Measurements from ENCODE around the gene KCTD7.
"Not testable (repeated sequence)": the region's sequence is repeated elsewhere in the genome, so short reads cannot be mapped to it uniquely, and the experiment has no call there.

Gene KCTD7

GRCh38 chr7:66617295-66617694 lies 11.4 kb upstream of the KCTD7 start:
- DNase-seq: no peak

DNA sequence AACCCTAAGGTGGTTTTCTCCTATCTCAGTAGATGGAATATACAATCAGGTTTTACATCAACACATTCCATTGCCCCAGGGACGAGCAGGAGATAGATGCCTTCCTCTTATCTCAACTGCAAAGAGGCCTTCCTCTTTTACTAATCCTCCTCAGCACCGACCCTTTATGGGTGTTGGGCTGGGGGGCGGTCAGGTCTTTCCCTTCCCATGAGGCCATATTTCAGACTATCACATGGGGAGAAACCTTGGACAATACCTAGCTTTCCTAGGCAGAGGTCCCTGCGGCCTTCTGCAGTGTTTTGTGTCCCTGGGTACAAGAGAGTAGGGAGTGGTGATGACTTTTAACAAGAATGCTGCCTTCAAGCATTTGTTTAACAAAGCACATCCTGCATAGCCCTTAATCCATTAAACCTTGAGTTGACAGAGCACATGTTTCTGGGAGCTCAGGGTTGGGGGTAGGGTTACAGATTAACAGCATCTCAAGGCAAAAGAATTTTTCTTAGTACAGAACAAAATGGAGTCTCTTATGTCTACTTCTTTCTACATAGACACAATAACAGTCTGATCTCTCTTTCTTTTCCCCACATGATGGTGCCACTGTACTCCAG lies 9.2 kb upstream of the KCTD7 start:
- DNase-seq: not testable (repeated sequence)

DNA sequence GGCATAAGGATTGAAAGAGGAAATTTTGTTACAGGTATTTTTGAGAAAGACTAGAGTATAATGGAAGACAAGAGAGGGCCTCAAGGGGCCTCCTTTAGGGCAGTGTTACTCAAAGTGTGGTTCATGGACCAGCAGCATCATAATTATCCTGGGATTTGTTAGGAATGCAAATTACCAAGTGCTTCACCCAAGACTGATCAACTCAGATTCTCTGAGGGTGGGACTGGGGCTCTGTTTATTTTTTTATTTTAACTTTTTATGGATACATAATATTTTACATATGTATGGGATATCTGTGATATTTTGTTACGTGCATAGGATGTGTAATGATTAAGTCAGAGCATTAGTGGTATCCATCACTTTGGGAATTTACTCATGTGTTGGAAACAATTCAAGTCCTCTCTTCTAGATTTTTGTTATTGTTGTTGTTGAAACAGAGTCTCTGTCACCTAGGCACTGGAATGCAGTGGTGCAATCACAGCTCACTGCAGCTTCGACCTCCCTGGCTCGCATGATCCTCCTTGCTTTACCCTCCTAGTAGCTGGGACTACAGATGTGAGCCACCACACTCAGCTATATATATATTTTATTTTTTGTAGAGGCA lies 2.2 kb upstream of the KCTD7 start:
- no peak for DNase-seq

GRCh38 chr7:66627151-66627681 lies 1.5 kb upstream of the KCTD7 start:
- DNase-seq: no peak

GRCh38 chr7:66627881-66628360 lies 760 bp upstream of the KCTD7 start:
- no peak for DNase-seq

DNA sequence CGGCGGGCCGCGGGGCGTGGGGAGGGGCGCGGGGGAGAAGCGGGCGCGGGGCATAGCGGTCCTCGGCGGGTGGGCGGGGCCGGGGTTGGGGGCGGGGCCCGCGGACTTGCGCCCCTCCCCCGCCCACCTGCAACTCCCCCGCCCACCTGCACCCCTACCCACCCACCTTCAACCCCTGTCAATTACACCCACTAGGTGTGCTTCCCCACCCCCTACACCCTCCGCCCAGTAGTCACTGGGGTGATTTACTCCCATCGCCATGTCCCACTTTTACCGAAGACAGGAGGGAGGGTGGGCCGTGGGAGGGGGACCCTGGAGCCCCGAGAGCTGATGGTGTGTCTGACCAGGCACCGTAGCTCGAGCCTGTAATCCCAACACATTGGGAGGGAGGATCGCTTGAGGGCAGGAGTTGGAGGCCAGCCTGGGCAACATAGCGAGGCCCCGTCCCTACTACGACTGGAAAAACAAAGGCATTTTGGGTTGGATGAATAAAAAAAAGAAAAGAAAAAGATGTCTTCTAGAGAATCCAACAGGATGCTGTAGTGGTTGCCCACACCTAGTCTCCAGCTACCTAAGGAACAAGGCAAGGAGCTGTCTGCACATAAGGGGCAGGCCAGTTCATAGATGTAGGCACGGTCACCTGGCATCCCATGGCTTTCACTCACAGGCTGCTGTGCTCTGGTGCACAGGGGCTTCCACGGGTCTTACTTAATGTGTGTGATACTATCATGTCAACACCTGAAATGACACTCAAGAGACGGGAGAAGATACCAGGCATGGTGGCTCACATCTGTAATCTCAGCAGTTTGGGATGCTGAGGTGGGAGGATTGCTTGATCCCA lies 761 bp downstream of the KCTD7 start:
- DNase-seq: no peak

DNA sequence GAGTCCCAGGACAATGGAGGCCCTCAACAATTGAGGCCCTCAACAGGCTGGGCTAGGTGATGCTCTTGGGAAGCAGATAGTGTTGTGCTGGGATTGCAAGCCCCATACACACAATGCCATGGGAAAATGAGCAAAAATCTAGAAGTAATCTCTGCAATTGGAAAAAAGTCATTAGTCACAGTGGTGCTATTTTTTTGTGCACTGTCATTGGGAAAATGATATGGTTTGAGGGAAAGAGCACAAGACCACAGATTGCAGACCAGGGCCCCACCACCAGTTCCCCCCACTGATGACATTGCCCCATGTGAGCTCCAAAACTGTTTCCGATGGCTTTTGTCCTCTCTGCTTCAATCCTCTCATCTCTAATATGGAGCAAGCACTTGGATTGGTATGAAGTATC lies 1.9 kb downstream of the KCTD7 start:
- DNase-seq: no peak

DNA sequence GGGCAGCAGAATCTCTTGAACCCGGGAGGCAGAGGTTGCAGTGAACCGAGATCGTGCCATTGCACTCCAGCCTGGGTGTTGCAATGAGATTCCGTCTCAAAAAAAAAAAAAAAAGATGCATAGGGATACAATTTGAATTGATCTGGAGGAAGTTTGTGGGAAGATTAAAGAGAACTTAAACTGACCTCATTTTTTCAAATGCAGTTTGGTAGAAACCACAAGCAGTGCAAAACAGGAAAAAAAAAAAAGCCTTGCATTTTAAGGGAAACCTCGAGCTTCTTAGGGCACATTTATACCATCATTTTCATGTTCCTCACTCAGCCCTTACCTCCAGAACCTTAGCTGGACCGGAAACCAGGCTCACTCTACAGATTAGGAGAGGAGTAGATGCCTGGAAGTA lies 2.8 kb downstream of the KCTD7 start:
- DNase-seq: no peak

DNA sequence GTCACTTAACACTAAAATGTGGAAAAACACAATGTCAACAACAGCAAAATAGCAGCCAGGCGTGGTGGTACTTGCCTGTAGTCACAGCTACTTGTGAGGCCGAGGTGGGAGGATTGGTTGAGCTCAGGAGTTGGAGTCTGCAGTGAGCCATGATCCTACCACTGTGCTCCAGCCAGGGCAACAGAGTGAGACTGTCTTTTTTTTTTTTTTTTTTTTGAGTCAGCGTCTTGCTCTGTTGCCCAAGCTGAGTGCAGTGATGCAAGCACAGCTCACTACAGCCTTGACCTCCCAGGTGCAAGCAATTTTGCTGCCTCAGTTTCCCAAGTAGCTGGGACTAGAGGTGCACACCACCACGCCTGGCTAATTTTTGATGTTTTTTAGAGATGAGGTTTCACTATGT lies 6.1 kb downstream of the KCTD7 start:
- DNase-seq: no peak

- not testable (repeated sequence) for DNase-seq
Measured at GRCh38 chr7:66635322-66635981, 6.8 kb downstream of the KCTD7 start.

- DNase-seq: not testable (repeated sequence)
Measured at GRCh38 chr7:66635982-66636546, 7.4 kb downstream of the KCTD7 start.

GRCh38 chr7:66638309-66639099 lies 9.8 kb downstream of the KCTD7 start:
- no peak for DNase-seq

GRCh38 chr7:66639773-66640172 lies 11.1 kb downstream of the KCTD7 start:
- DNase-seq: no peak

DNA sequence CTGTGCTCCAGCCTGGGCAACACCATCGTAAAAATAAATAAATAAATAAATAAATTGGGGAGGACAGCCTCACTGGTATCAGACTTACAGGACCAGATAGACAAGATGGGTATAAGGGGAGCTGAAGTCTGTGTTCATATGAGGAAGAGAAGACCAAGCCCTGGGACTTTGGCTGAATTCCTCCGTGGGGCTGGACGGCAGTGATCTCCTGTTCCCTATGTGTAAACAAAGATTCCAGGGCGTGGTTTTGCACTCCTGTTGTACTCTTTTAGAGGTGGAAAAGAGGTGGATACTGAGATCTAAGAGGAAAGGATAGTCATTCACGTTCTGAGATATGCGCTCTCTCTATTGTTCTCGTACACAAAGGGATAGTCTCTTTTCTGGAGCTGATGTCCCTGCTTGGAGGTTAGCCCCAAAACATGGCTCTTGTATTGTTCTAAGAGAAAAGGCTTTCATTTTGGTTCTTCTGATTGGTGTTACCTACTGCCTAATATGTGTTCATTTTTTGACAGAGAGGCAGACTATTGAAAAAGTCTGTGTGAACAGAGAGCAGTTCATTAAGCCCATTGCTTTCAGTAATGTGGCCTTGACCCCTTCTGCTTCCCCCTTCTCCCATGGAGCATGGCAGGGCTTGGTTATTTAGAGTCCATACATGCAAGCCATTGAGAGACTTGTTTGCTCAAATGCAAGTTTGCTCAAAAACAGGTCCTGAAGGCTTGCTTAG lies 12.3 kb downstream of the KCTD7 start:
- DNase-seq: no peak

- DNase-seq: no peak
Measured at GRCh38 chr7:66641526-66641871, 12.8 kb downstream of the KCTD7 start.

DNA sequence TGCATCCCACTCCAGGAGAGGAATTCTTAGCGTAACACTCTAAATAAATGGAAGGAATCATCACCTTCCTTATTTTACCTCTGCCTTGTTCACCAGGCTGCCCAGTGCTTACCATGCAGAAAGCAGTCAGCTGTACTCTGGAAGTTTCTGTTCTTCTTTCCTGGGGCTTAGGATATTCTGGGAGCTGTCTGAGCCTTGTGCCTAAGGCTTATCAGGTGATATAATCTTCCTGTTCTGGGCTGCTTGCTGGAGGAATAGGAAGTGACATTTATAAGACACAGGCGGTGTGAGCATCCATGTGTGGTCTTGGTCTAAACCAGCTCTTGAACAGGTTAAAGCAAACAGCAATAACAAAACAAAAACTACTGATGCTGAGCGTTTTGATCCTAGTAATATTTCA lies 13.5 kb downstream of the KCTD7 start:
- DNase-seq: no peak

GRCh38 chr7:66642932-66643331 lies 14.3 kb downstream of the KCTD7 start:
- DNase-seq: no peak

DNA sequence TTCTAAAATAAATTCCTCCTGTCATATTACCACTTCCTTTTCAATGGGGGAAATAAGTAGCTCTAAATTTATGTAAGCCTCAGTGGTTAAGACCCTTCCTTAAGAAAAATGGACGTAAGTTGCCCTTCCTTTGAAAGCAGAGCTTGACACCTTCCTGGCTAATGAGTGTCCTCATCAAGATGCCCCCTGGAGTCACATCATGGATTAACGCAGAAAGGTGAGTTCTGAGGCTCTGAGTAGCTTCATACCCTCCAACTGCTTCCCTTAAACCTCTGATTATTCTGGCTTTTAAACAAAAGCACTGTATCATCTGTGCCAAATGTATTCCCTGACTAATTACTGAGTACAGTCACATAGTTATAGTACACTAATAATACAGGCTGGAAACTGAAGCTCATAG lies 14.7 kb downstream of the KCTD7 start:
- DNase-seq: no peak

DNA sequence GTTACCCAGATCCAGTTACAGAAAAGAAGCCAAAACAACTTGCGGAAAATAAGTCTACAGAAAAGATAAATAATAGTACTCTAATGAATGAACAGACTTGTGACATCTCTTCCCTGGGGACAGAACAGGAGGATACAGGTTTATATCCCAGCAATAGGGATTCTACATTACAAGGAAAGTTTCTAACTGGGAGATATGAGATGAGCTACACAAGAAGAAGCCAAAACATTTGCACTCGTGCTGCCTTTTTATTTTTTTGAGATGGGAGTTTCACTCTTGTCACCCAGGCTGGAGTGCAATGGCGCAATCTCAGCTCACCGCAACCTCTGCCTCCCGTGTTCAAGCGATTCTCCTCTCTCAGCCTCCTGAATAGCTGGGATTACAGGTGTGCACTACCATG lies 22.3 kb downstream of the KCTD7 start:
- DNase-seq: not testable (repeated sequence)

DNA sequence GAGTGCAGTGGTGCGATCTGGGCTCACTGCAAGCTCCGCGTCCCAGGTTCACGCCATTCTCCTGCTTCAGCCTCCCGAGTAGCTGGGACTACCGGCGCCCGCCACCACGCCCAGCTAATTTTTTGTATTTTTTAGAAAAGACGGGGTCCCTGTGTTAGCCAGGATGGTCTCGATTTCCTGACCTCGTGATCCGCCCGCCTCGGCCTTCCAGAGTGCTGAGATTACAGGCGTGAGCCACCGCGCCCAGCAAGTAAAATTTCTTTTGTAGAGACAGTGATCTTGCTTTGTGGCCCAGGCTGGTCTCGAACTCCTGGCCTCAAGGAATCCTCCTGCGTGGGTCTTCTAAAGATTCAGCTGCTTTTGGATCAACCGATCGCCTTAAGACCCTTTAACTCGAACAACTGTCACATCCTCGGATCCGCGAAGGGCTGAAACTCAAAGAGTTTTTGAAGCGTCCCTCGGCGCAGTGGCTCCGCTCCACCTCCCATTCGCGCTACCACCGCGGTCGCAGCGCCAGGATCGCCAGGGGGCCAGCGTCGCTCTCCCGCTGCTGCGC lies 25.1 kb downstream of the KCTD7 start:
- DNase-seq: not testable (repeated sequence)
